HG02623 (cell line): ENCODE data around the gene PNLIPRP1.

Source experiments
- ATAC-seq: cut with Tn5 transposase; IDR thresholded peaks from one replicate; pipeline ENCODE4 v1.9.1; 2021; ENCODE audit warnings: moderate library complexity; ENCODE audit not compliant: unreplicated experiment

The PNLIPRP1 gene

GRCh38 chr10:116590590-116591444, at the start of gene PNLIPRP1:
PNLIPRP1 (plus strand) TSS chr10:116590959; CDS start chr10:116591130, 171 bp downstream.
- ATAC-seq, result no peak

- ATAC-seq, result no peak
These were observed 48.6 kb upstream of the PNLIPRP1 start for GRCh38 chr10:116542007-116542677.

DNA sequence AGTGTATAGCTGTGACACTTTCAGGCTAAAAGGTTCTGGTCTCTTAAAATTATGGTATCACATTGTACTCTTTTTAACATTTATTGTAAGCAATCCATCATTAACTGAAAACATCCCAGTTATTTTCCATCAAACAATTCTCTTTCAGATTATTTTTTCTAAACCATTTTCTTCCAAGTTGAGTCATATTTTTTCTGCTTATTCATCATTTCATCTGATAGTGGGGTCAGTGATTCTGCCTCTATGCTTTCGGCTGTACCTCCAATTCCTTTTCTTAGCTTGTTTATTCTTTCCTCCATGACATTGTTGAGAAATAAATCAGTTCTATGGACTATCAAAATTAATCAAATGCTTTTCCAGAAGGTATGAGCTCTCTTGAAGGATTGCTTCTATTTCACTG, 45.6 kb upstream of the PNLIPRP1 start:
- ATAC-seq, result no peak

DNA sequence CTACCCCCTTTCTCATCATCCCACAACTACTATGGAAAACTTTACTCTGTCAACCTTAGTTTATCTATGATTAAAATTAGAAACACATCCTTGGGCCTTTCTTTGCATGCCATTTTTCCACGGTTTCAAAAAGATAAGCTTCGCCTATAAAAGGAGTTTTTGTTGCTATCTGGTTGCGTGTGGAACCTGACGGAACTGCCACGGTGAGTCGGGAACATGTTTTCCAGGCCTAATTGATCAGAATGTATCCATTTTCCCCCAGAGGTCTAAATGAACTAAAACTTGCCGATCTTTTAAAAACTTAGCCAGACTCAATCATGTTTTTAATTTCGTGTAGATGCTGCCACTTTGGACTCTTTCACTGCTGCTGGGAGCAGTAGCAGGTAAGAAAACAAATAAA, 45.0 kb upstream of the PNLIPRP1 start, which contains the start of gene PNLIP:
Gene PNLIP, plus strand, starts transcription at position 176 of the 400 bp plus-strand sequence. Its CDS starts 162 bp downstream, at position 338.
- ATAC-seq, result no peak

DNA sequence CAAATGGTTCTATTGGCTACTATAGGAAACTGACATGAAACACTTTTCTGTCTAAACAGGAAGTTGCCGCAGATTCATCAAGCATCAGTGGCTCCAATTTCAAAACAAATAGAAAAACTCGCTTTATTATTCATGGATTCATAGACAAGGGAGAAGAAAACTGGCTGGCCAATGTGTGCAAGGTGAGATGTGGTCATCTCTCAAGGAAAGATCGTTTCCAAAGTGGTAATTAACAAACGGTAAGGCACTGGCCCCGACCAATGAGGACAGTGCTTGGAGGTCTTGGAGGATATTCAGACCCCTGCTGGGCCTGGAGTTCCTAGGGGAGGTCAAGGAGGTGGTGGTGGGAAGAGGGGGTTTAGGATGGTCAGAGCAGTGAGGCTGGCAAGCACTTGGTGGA, 42.5 kb upstream of the PNLIPRP1 start:
- ATAC-seq, result no peak

- no peak for ATAC-seq
These were observed 37.3 kb upstream of the PNLIPRP1 start for GRCh38 chr10:116553378-116553980.

- no peak for ATAC-seq
These were observed 36.1 kb upstream of the PNLIPRP1 start for GRCh38 chr10:116554628-116555027.

DNA sequence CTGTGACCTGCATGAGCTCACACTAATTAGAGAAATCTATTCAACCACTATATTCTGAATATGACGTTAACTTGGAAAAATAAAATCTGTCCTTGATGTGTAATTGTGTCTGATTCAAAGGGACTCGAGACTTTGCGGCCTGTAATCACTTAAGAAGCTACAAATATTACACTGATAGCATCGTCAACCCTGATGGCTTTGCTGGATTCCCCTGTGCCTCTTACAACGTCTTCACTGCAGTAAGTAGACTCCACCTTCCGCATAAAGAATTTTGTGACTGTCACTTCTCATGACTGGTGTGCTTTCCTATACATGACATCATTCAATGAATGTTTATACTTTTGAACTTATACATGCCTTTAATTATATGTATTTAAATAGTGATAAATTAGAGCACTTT, 34.9 kb upstream of the PNLIPRP1 start:
- ATAC-seq, result no peak

DNA sequence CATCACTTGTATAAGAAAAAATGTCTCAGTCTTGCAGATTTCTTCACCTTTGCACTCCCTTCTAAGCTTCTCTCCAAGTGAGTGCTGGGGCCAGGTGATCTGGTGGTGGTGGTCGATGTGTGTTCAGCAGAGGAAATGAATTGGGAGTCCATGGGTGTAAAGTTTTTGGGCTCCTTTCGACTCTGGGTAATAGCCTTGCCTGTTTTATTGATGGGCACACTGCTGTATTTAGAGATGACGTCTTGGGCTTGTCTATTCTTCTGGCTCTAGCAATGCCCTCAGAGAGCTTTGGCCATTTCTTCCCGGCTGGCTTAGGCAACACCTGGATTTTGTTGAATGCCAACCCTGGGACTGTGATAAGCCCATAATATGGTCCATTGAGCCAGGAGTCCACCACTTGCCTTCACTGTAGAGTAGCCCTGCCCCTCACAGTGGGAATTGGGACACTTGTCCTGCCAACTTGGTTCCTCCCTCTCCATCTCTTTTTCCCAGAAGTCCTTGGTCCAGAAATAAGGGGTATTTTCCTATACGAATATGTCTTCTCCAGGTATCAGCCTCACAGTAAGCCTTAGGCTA, 33.4 kb upstream of the PNLIPRP1 start:
- no peak for ATAC-seq

GRCh38 chr10:116565534-116565933, 25.2 kb upstream of the PNLIPRP1 start:
- ATAC-seq, result no peak

GRCh38 chr10:116566932-116567331, 23.8 kb upstream of the PNLIPRP1 start:
- ATAC-seq, result no peak

- no peak for ATAC-seq
These were observed 23.4 kb upstream of the PNLIPRP1 start for GRCh38 chr10:116567335-116567734.

- no peak for ATAC-seq
These were observed 16.0 kb upstream of the PNLIPRP1 start for GRCh38 chr10:116574797-116575196.

GRCh38 chr10:116587878-116588591, 2.7 kb upstream of the PNLIPRP1 start:
- ATAC-seq, result no peak

DNA sequence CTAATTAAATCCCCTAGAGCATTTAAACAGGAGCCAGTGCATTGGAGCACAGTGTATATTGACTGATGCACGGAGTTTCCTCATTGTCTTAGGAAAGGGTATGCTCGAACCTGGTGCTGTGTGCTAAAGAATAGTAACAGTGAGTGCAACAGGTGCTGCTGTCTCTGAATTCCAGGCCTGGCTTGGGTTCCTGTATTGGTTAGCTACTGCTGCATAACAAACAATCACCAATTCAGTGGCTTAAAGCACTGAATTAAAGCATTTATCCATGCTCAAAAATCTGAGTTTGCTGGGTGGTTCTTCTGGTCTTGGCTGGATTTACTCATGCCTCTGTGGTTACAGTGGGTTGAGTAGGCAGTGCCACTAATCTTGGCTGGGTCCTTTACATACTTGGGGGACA, 1.8 kb upstream of the PNLIPRP1 start:
- ATAC-seq, result no peak

GRCh38 chr10:116589926-116590325, 833 bp upstream of the PNLIPRP1 start:
- no peak for ATAC-seq

DNA sequence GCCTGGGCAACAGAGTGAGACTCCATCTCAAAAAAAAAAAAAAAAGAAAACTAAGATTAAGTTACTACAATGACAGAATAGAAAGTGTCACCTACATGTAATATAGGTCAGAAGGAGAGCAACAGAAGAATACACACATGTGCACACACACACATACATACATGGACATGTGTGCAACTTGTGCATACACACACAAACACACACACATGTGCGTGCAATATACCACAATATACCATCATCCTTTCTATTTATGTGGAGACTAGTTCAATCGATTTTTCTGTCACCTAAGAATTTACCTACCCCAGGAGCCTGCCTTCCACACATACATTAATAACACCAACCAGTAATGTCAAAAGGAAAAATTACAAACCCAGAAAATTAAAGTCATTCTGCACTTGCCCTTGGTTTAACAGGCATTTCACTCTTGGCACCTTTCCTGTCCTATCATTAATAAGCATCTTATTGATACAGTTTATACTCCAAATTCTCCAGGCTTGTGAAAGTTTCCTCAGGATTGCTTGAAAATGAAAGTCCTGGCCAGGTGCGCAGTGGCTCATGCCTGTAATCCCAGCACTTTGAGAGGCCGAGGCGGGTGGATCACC, 2.5 kb downstream of the PNLIPRP1 start:
- ATAC-seq, result no peak

DNA sequence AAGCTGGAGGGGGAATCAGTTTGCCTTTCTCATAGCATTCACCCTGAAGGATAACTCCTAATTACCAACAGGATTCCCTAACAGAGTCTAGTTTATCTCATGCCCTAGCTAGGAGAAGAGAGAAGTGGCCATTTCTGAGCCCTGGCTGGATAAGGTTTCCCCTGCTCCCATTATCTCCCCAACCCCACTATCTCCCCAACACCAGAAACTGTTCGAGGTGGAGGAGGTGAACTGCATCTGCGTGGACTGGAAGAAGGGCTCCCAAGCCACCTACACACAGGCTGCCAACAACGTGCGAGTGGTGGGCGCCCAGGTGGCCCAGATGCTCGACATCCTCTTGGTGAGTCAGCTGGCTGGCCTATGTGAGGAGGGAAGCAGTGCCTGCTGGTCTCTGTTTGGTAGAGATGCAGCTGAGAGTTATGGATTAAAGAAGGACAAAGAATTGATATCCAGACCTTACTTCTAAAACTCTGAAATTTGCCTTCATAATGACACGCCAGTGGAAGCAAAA, 3.8 kb downstream of the PNLIPRP1 start:
- ATAC-seq, result no peak

GRCh38 chr10:116596062-116596461, 5.3 kb downstream of the PNLIPRP1 start:
- no peak for ATAC-seq

DNA sequence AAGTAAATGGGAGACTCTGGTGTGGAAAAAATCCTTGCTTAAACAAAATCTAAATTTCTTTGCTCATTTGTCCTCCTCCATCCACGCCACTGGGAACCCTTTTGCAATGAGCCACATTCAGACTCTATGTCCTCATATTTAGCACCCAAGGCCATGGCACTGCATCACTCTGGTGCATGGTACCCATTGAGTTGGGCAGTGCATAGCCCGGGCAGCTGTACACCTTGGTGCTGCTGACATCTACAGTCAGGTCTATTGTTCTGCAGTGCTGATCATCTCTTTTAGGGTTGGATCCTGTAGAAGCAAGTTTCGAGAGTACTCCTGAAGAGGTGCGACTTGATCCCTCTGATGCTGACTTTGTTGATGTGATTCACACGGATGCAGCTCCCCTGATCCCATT, 6.8 kb downstream of the PNLIPRP1 start:
- ATAC-seq, result no peak
